IPS-18a (cell line): ENCODE measurements around the gene ADGB.
"Not testable (repeated sequence)": the region's sequence is repeated elsewhere in the genome, so short reads cannot be mapped to it uniquely, and the experiment has no call there.

Experiments
- H3K27ac ChIP-seq: one replicate; pipeline ENCODE4 v1.5.1; 2013; ENCODE audit warnings: low read length
- H3K27me3 ChIP-seq: one replicate; pipeline ENCODE4 v1.6.1; 2013; ENCODE audit warnings: mild to moderate bottlenecking, low read length; ENCODE audit not compliant: control insufficient read depth, insufficient read depth
- H3K36me3 ChIP-seq: one replicate; pipeline ENCODE4 v1.6.1; 2013; ENCODE audit warnings: low read depth, low read length; ENCODE audit not compliant: control insufficient read depth
- H3K4me1 ChIP-seq: one replicate; pipeline ENCODE4 v1.6.1; 2013; ENCODE audit warnings: low read depth, low read length; ENCODE audit not compliant: control insufficient read depth
- H3K4me3 ChIP-seq: one replicate; pipeline ENCODE4 v1.5.1; 2013; ENCODE audit warnings: low read length
- H3K9ac ChIP-seq: one replicate; pipeline ENCODE4 v1.6.1; 2013; ENCODE audit warnings: mild to moderate bottlenecking, low read length, moderate library complexity
- H3K9me3 ChIP-seq: one replicate; pipeline ENCODE4 v1.6.1; 2013; ENCODE audit warnings: low read depth, low read length; ENCODE audit not compliant: control insufficient read depth

Gene ADGB

GRCh38 chr6:146833157-146833556 lies 234.4 kb downstream of the ADGB start:
- H3K4me3 ChIP-seq, result no peak overlapping the region
- H3K9me3 ChIP-seq, result no peaks in the 10 kb centered on the region
- no peaks in the 10 kb centered on the region for H3K36me3 ChIP-seq
- no peak overlapping the region for H3K27ac ChIP-seq
- H3K9ac ChIP-seq, result no peak overlapping the region
- peaks cover 21% of the 10 kb centered on the region for H3K4me1 ChIP-seq
- no peaks in the 10 kb centered on the region for H3K27me3 ChIP-seq

- no peak overlapping the region for H3K4me3 ChIP-seq
- no peak overlapping the region for H3K9ac ChIP-seq
- H3K9me3 ChIP-seq, result no peaks in the 10 kb centered on the region
- no peaks in the 10 kb centered on the region for H3K4me1 ChIP-seq
- H3K27ac ChIP-seq, result no peak overlapping the region
- no peaks in the 10 kb centered on the region for H3K36me3 ChIP-seq
- no peaks in the 10 kb centered on the region for H3K27me3 ChIP-seq
Observed at GRCh38 chr6:146840216-146840615, 241.4 kb downstream of the ADGB start.

- H3K9me3 ChIP-seq, result no peaks in the 10 kb centered on the region
- H3K9ac ChIP-seq, result no peak overlapping the region
- no peaks in the 10 kb centered on the region for H3K36me3 ChIP-seq
- H3K27me3 ChIP-seq, result no peaks in the 10 kb centered on the region
- no peak overlapping the region for H3K27ac ChIP-seq
- H3K4me1 ChIP-seq, result no peaks in the 10 kb centered on the region
- H3K4me3 ChIP-seq, result no peak overlapping the region
Observed at GRCh38 chr6:146840641-146841040, 241.9 kb downstream of the ADGB start.

- Histone ChIP-seq H3K4me1 (peaks cover 6% of the 10 kb centered on the region), H3K9ac (no peak overlapping the region), H3K4me3 (no peak overlapping the region), H3K27ac (no peak overlapping the region), H3K27me3 (no peaks in the 10 kb centered on the region), H3K36me3 (no peaks in the 10 kb centered on the region), H3K9me3 (no peaks in the 10 kb centered on the region)
Observed at GRCh38 chr6:146847426-146847825, 248.7 kb downstream of the ADGB start.

- H3K27ac ChIP-seq, result no peak overlapping the region
- H3K4me3 ChIP-seq, result no peak overlapping the region
- peaks cover 6% of the 10 kb centered on the region for H3K4me1 ChIP-seq
- no peaks in the 10 kb centered on the region for H3K36me3 ChIP-seq
- H3K27me3 ChIP-seq, result no peaks in the 10 kb centered on the region
- H3K9ac ChIP-seq, result no peak overlapping the region
- no peaks in the 10 kb centered on the region for H3K9me3 ChIP-seq
Observed at GRCh38 chr6:146850238-146850896, 251.6 kb downstream of the ADGB start.

- H3K4me1 ChIP-seq, result peaks cover 6% of the 10 kb centered on the region
- no peak overlapping the region for H3K9ac ChIP-seq
- no peaks in the 10 kb centered on the region for H3K27me3 ChIP-seq
- H3K36me3 ChIP-seq, result no peaks in the 10 kb centered on the region
- H3K9me3 ChIP-seq, result no peaks in the 10 kb centered on the region
- no peak overlapping the region for H3K27ac ChIP-seq
- H3K4me3 ChIP-seq, result no peak overlapping the region
Observed at GRCh38 chr6:146850981-146851380, 252.2 kb downstream of the ADGB start.

GRCh38 chr6:146851837-146852236 lies 253.1 kb downstream of the ADGB start:
- Histone ChIP-seq H3K9ac (no peak overlapping the region), H3K27ac (no peak overlapping the region), H3K4me1 (peaks cover 6% of the 10 kb centered on the region), H3K27me3 (no peaks in the 10 kb centered on the region), H3K4me3 (no peak overlapping the region), H3K36me3 (no peaks in the 10 kb centered on the region), H3K9me3 (no peaks in the 10 kb centered on the region)

- not testable (repeated sequence) for H3K27ac ChIP-seq, H3K4me3 ChIP-seq, H3K27me3 ChIP-seq, H3K9ac ChIP-seq, H3K9me3 ChIP-seq, H3K36me3 ChIP-seq
- peaks cover 12% of the 10 kb centered on the region for H3K4me1 ChIP-seq
Observed at GRCh38 chr6:146854521-146855255, 255.9 kb downstream of the ADGB start.

- Histone ChIP-seq H3K9ac (no peak overlapping the region), H3K27me3 (no peaks in the 10 kb centered on the region), H3K9me3 (no peaks in the 10 kb centered on the region), H3K27ac (no peak overlapping the region), H3K36me3 (no peaks in the 10 kb centered on the region), H3K4me1 (peaks cover 7% of the 10 kb centered on the region), H3K4me3 (no peak overlapping the region)
Observed at GRCh38 chr6:146855889-146856288, 257.1 kb downstream of the ADGB start.

- Histone ChIP-seq H3K27me3 (no peaks in the 10 kb centered on the region), H3K27ac (no peak overlapping the region), H3K36me3 (no peaks in the 10 kb centered on the region), H3K9ac (no peak overlapping the region), H3K9me3 (no peaks in the 10 kb centered on the region), H3K4me3 (no peak overlapping the region), H3K4me1 (peaks cover 7% of the 10 kb centered on the region)
Observed at GRCh38 chr6:146856296-146856695, 257.5 kb downstream of the ADGB start.

GRCh38 chr6:146857180-146857979 lies 258.6 kb downstream of the ADGB start:
- no peaks in the 10 kb centered on the region for H3K36me3 ChIP-seq
- H3K9me3 ChIP-seq, result no peaks in the 10 kb centered on the region
- H3K4me3 ChIP-seq, result peak overlapping the region; percentile 66
- no peak overlapping the region for H3K9ac ChIP-seq
- H3K27ac ChIP-seq, result no peak overlapping the region
- H3K4me1 ChIP-seq, result peaks cover 7% of the 10 kb centered on the region
- no peaks in the 10 kb centered on the region for H3K27me3 ChIP-seq
